Nephron progenitor cell (in vitro differentiated cells): ENCODE data around the gene PLA2R1.

Experiments used
- DNase-seq: peaks from one replicate; pipeline ENCODE4 v3.0.0; 2021
- H3K27ac Mint-ChIP-seq: 2 replicates; pipeline ENCODE4 v1.8.0; 2021; ENCODE audit warnings: mild to moderate bottlenecking, moderate library complexity, mixed read lengths
- H3K27me3 Mint-ChIP-seq: 2 replicates; pipeline ENCODE4 v1.8.0; 2021; ENCODE audit warnings: mild to moderate bottlenecking, low read depth, mixed read lengths; ENCODE audit not compliant: poor library complexity
- H3K36me3 Mint-ChIP-seq: 2 replicates; pipeline ENCODE4 v1.8.0; 2021; ENCODE audit warnings: low read depth, mixed read lengths
- H3K4me1 Mint-ChIP-seq: 2 replicates; pipeline ENCODE4 v1.8.0; 2021; ENCODE audit warnings: mixed read lengths
- H3K4me3 Mint-ChIP-seq: 2 replicates; pipeline ENCODE4 v1.8.0; 2021; ENCODE audit warnings: mild to moderate bottlenecking, moderate library complexity, mixed read lengths
- H3K9me3 Mint-ChIP-seq: 2 replicates; pipeline ENCODE4 v1.8.0; 2021; ENCODE audit warnings: mild to moderate bottlenecking, moderate library complexity, mixed read lengths
- CTCF ChIP-seq: fragments of 200-600 bp; sonication (generic); IDR thresholded peaks from 2 replicates; pipeline ENCODE4 v1.5.0; 2021; ENCODE audit warnings: antibody characterized with exemption

Gene PLA2R1

GRCh38 chr2:160053946-160054345 lies 8.5 kb downstream of the PLA2R1 start:
- no peak for DNase-seq
- Mint-ChIP-seq H3K4me1 (peaks cover 37% of the 10 kb centered on the region), H3K36me3 (no peaks in the 10 kb centered on the region), H3K27ac (no peak overlapping the region), H3K4me3 (no peak overlapping the region), H3K9me3 (no peaks in the 10 kb centered on the region), H3K27me3 (peaks cover 20% of the 10 kb centered on the region)
- no peak for TF ChIP-seq CTCF

- Mint-ChIP-seq H3K9me3 (no peaks in the 10 kb centered on the region), H3K36me3 (no peaks in the 10 kb centered on the region), H3K4me1 (peaks cover 27% of the 10 kb centered on the region), H3K4me3 (no peak overlapping the region), H3K27ac (no peak overlapping the region), H3K27me3 (peaks cover 12% of the 10 kb centered on the region)
- TF ChIP-seq CTCF = no peak
- DNase-seq = no peak
Measured at GRCh38 chr2:160052531-160052930, 9.9 kb downstream of the PLA2R1 start.

GRCh38 chr2:160051371-160051800 lies 11.0 kb downstream of the PLA2R1 start:
- Mint-ChIP-seq H3K36me3 (no peaks in the 10 kb centered on the region), H3K9me3 (no peaks in the 10 kb centered on the region), H3K4me1 (peaks cover 19% of the 10 kb centered on the region), H3K4me3 (no peak overlapping the region), H3K27ac (no peak overlapping the region), H3K27me3 (peaks cover 7% of the 10 kb centered on the region)
- TF ChIP-seq CTCF = no peak
- DNase-seq = no peak

- no peak for TF ChIP-seq CTCF
- H3K4me3 Mint-ChIP-seq = no peak overlapping the region
- H3K4me1 Mint-ChIP-seq = peaks cover 9% of the 10 kb centered on the region
- H3K27me3 Mint-ChIP-seq = peaks cover 7% of the 10 kb centered on the region
- H3K9me3 Mint-ChIP-seq = no peaks in the 10 kb centered on the region
- no peaks in the 10 kb centered on the region for H3K36me3 Mint-ChIP-seq
- DNase-seq = no peak
- H3K27ac Mint-ChIP-seq = no peak overlapping the region
Measured at GRCh38 chr2:160050147-160050546, 12.3 kb downstream of the PLA2R1 start.

- H3K4me1 Mint-ChIP-seq = no peaks in the 10 kb centered on the region
- no peak for DNase-seq
- H3K36me3 Mint-ChIP-seq = no peaks in the 10 kb centered on the region
- H3K4me3 Mint-ChIP-seq = no peak overlapping the region
- no peak for TF ChIP-seq CTCF
- peaks cover 11% of the 10 kb centered on the region for H3K27me3 Mint-ChIP-seq
- no peak overlapping the region for H3K27ac Mint-ChIP-seq
- no peaks in the 10 kb centered on the region for H3K9me3 Mint-ChIP-seq
Measured at GRCh38 chr2:160045703-160046210, 16.7 kb downstream of the PLA2R1 start.

GRCh38 chr2:160044728-160045127 lies 17.7 kb downstream of the PLA2R1 start:
- Mint-ChIP-seq H3K4me1 (peaks cover 4% of the 10 kb centered on the region), H3K27ac (no peak overlapping the region), H3K9me3 (no peaks in the 10 kb centered on the region), H3K27me3 (peaks cover 11% of the 10 kb centered on the region), H3K36me3 (no peaks in the 10 kb centered on the region), H3K4me3 (no peak overlapping the region)
- DNase-seq = no peak
- no peak for TF ChIP-seq CTCF
